ENCODE measurements around the gene FAM131B.

- TF ChIP-seq POLR2AphosphoS5 (IDR thresholded peaks at IDR 0.05; ENCODE audit: low read depth, low read length) (no peak), POLR2A (IDR thresholded peaks at IDR 0.05; ENCODE audit: low read depth, low read length) (no peak)
Measured at GRCh38 chr7:143411976-143412708, 49.6 kb upstream of the FAM131B start.
